Gastroesophageal sphincter (tissue), 4 donors: Measurements from ENCODE around the gene PCDHGA4. TPM values are rescaled to one million over a fixed set of nuclear protein-coding genes. Genes with fewer than 3 reads are reported as not detected.
"Not testable (repeated sequence)": the region's sequence is repeated elsewhere in the genome, so short reads cannot be mapped to it uniquely, and the experiment has no call there.

Source experiments
- ATAC-seq: fragments of 150-250 bp; one replicate; pipeline ENCODE4 v1.9.1; 2016; ENCODE audit warnings: mild to moderate bottlenecking, moderate library complexity
- H3K27ac ChIP-seq, 4 donors: fragments of 200-600 bp; sonication (generic) in 3 of 4; 1 replicate in 3 of 4; 2 replicates in 1 of 4; pipeline ENCODE4 v1.5.1; 2016 to 2019
- H3K27me3 ChIP-seq: fragments of 200-600 bp; sonication (generic); one replicate; pipeline ENCODE4 v1.5.1; 2019
- H3K36me3 ChIP-seq, 2 donors: fragments of 200-600 bp; sonication (generic); one replicate each; pipeline ENCODE4 v1.5.1; 2019; ENCODE audit warnings: control low read depth in 1 of 2
- H3K4me1 ChIP-seq, 3 donors: fragments of 200-600 bp; sonication (generic); 1 replicate in 2 of 3; 2 replicates in 1 of 3; pipeline ENCODE4 v1.5.1; 2016 to 2019; ENCODE audit warnings: control low read depth in 2 of 3
- H3K4me3 ChIP-seq, 2 donors: fragments of 200-600 bp; sonication (generic); one replicate each; pipeline ENCODE4 v1.5.1; 2019; ENCODE audit warnings: mild to moderate bottlenecking in 1 of 2, moderate library complexity in 1 of 2
- H3K9me3 ChIP-seq, 3 donors: fragments of 200-600 bp; sonication (generic); one replicate each; pipeline ENCODE4 v1.5.1; 2017 to 2019; ENCODE audit warnings: control low read depth in 2 of 3
- CTCF ChIP-seq, 4 experiments: fragments of 200-600 bp in 2 of 4; fragments of 450-650 bp in 2 of 4; sonication (generic) in 1 of 4; IDR thresholded peaks; one replicate each; pipeline ENCODE4 v1.5.1; 2017 to 2019; ENCODE audit warnings: antibody characterized with exemption in 4 of 4, mild to moderate bottlenecking in 2 of 4, moderate library complexity in 2 of 4
- EP300 ChIP-seq: sonication (generic); formaldehyde crosslinking; IDR thresholded peaks from one replicate; pipeline ENCODE4 v1.6.1; 2017; ENCODE audit warnings: antibody characterized with exemption, mild to moderate bottlenecking
- POLR2A ChIP-seq, 2 donors: fragments of 450-650 bp; IDR thresholded peaks; one replicate each; pipeline ENCODE4 v1.6.1; 2017; ENCODE audit warnings: antibody characterized with exemption in 2 of 2, mild to moderate bottlenecking in 2 of 2, moderate library complexity in 1 of 2
- POLR2AphosphoS5 ChIP-seq: sonication (generic); formaldehyde crosslinking; IDR thresholded peaks from one replicate; pipeline ENCODE4 v1.6.1; 2017; ENCODE audit warnings: antibody characterized with exemption
- WGBS, 2 donors: methylation state at CpG; one replicate each; pipeline ENCODE4 v1.1.5; 2018; ENCODE audit warnings: low coverage in 1 of 2; 5-methylcytosine and 5-hydroxymethylcytosine counted together
- total RNA-seq, 4 donors: library from RNA; depleted of rRNA; stranded (reverse); fragments of >200 nt; gene quantifications; one replicate each; pipeline ENCODE4 v1.1.0, GENCODE V29; 2016

PCDHGA4 gene
- total RNA-seq, 4 donors from 2014 or later = 2.4 to 12.0 (median 6.3) TPM

GRCh38 chr5:141397756-141398551 lies 43.1 kb downstream of the PCDHGA4 start, which contains the start of gene PCDHGB5:
Gene PCDHGB5, plus strand, starts transcription at chr5:141397947. Its CDS starts 181 bp downstream, at chr5:141398128.
- H3K27me3 ChIP-seq, H3K27ac ChIP-seq, ATAC-seq, H3K36me3 ChIP-seq, H3K4me1 ChIP-seq: not testable (repeated sequence)
- peak in 2 of 4 experiments; percentile 35 to 52 for TF ChIP-seq CTCF (IDR thresholded peaks at IDR 0.05)
- WGBS, 2 donors = 5 to 12% methylated on average over 9 to 10 of the region's 43 CpGs
- Histone ChIP-seq H3K4me3 (peak within 1 kb of the TSS in 1 of 2 donors; percentile 35), H3K9me3 (peaks cover 3 to 96% (median 7%) of the 10 kb centered on the region in 3 donors)

GRCh38 chr5:141398608-141399007 lies 43.8 kb downstream of the PCDHGA4 start:
- Histone ChIP-seq H3K9me3 (peaks cover 3 to 96% (median 6%) of the 10 kb centered on the region in 3 donors), H3K27ac (no peak overlapping the region), H3K36me3 (peaks cover 0 to 5% of the 10 kb centered on the region in 2 donors), H3K27me3 (peaks cover 8% of the 10 kb centered on the region), H3K4me3 (no peak overlapping the region), H3K4me1 (peaks cover 0 to 4% (median 0%) of the 10 kb centered on the region in 3 donors)
- TF ChIP-seq POLR2AphosphoS5 (no peak), EP300 (no peak), CTCF (IDR thresholded peaks at IDR 0.05) (no peak)
- ATAC-seq = no peak
- WGBS, 2 donors = 20 to 23% methylated on average over 9 to 12 of the region's 15 CpGs

DNA sequence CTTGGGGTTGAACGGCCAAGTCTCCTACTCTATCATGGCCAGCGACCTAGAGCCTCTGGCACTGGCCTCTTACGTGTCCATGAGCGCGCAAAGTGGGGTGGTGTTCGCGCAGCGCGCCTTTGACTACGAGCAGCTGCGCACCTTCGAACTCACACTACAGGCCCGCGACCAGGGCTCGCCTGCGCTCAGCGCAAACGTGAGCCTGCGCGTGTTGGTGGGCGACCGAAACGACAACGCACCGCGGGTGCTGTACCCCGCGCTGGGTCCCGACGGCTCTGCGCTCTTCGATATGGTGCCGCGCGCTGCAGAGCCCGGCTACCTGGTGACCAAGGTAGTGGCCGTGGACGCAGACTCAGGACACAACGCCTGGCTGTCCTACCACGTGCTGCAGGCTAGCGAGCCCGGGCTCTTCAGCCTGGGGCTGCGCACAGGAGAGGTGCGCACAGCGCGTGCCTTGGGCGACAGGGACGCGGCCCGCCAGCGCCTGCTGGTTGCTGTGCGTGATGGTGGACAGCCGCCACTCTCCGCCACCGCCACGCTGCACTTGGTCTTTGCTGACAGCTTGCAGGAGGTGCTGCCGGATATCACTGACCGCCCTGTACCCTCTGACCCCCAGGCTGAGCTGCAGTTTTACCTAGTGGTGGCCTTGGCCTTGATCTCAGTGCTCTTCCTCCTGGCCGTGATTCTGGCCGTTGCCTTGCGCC lies 44.9 kb downstream of the PCDHGA4 start:
- no peak for ATAC-seq
- TF ChIP-seq CTCF (IDR thresholded peaks at IDR 0.05) (no peak), POLR2A (IDR thresholded peaks at IDR 0.05) (no peak), EP300 (no peak), POLR2AphosphoS5 (no peak)
- H3K4me3 ChIP-seq = no peak overlapping the region

DNA sequence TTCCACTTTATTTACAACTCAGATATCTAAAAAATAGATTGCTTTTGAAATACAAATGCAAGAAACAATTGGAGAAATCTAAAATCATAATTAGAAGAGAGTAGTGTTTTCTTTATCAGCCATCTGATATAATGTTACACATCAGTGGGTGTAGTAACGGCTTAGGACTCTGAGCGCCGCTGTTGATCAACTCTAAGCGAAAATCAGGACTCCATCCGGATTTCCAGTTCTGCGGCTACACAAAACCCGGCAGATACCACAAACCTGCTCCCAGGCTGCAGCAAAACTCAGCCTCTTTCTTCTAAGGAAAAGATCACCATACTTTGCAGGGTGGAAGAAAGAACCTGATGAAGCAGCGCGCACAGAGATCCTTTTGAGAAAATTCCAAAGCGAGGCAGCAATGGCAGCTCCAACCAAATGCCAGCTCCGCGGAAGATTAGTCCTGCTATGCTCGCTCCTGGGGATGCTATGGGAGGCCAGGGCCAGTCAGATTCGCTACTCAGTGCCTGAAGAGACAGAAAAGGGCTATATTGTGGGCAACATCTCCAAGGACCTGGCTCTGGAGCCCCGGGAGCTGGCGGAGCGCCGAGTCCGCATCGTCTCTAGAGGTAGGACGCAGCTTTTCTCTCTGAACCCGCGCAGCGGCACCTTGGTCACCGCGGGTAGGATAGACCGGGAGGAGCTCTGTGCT lies 47.9 kb downstream of the PCDHGA4 start, which contains the start of gene PCDHGA9:
TSS of gene PCDHGA9 (plus strand) at position 226 of the 691 bp plus-strand sequence. CDS start at position 401, 175 bp downstream.
- Histone ChIP-seq H3K27me3 (peaks cover 8% of the 10 kb centered on the region), H3K36me3 (peaks cover 0 to 17% of the 10 kb centered on the region in 2 donors), H3K9me3 (peaks cover 3 to 95% (median 15%) of the 10 kb centered on the region in 3 donors), H3K27ac (no peak within 1 kb of the TSS), H3K4me3 (peak within 1 kb of the TSS; percentile 8 to 34), H3K4me1 (peaks cover 0 to 4% (median 0%) of the 10 kb centered on the region in 3 donors)
- no peak for TF ChIP-seq POLR2AphosphoS5
- TF ChIP-seq EP300 = no peak
- peak in 1 of 4 experiments; percentile 23 for TF ChIP-seq CTCF (IDR thresholded peaks at IDR 0.05)
- TF ChIP-seq POLR2A (IDR thresholded peaks at IDR 0.05) = no peak
- no peak for ATAC-seq
- 13 to 14% methylated on average over 16 to 20 of the region's 27 CpGs for WGBS, 2 donors

More for the DNA sequence above, 44.9 kb downstream of the PCDHGA4 start:
- Histone ChIP-seq H3K36me3 (peaks cover 0 to 10% of the 10 kb centered on the region in 2 donors), H3K27ac (no peak overlapping the region), H3K27me3 (peaks cover 8% of the 10 kb centered on the region), H3K4me1 (peaks cover 0 to 4% (median 0%) of the 10 kb centered on the region in 3 donors), H3K9me3 (peaks cover 3 to 96% (median 9%) of the 10 kb centered on the region in 3 donors)
- 40% methylated on average over 3 of the region's 61 CpGs; no CpG with 5 or more reads in 1 of the 2 donors for whole genome bisulfite sequencing, 2 donors
